ENCODE data around the gene KIF5A. TPM values are rescaled to one million over a fixed set of nuclear protein-coding genes. Genes with fewer than 3 reads are reported as not detected.
"Not testable (repeated sequence)": the region's sequence is repeated elsewhere in the genome, so short reads cannot be mapped to it uniquely, and the experiment has no call there.

KIF5A gene
- total and polyA plus RNA-seq, 2 donors (not counting 3 experiments of a cell fraction or from before 2014, with no cell fraction given) = 0.07 to 0.35 TPM

DNA sequence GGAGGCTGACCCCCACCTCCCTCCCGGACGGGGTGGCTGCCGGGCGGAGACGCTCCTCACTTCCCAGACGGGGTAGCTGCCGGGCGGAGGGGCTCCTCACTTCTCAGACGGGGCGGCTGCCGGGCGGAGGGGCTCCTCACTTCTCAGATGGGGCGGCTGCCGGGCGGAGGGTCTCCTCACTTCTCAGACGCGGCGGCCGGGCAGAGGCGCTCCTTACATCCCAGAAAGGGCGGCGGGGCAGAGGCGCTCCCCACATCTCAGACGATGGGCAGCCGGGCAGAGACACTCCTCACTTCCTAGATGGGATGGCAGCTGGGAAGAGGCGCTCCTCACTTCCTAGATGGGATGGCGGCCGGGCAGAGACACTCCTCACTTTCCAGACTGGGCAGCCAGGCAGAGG lies 42.0 kb upstream of the KIF5A start:
- H3K4me1 ChIP-seq (ENCODE audit: control insufficient read depth, extremely low read depth, insufficient read depth, low read length); dilution Hi-C loops (cut with MboI; ENCODE audit: extremely low pct_ligation_motif_present, low sequenced_read_pairs); H3K9me3 ChIP-seq (replicated peaks; ENCODE audit: control insufficient read depth, insufficient read depth, low read length); H3K9me1 ChIP-seq (replicated peaks; ENCODE audit: control insufficient read depth, extremely low read depth, insufficient read depth, low read length); H3K79me2 ChIP-seq (ENCODE audit: control insufficient read depth, insufficient read depth, low read length); H2AFZ ChIP-seq (ENCODE audit: low read depth, low read length); H3K9ac ChIP-seq (replicated peaks; ENCODE audit: extremely low read depth, insufficient read depth, low read length); H3K27me3 ChIP-seq (ENCODE audit: control insufficient read depth in 2 of 2, insufficient read depth in 2 of 2, low read length in 2 of 2); H3K4me2 ChIP-seq (ENCODE audit: insufficient read depth, low read length); H4K20me1 ChIP-seq (replicated peaks; ENCODE audit: control insufficient read depth, extremely low read depth, insufficient read depth, low read length); POLR2A ChIA-PET; FAIRE-seq; intact Hi-C loops (cut with micrococcal nuclease); BruUV-seq (replicated peaks); H3K4me3 ChIP-seq (replicated peaks in 1 of 3; ENCODE audit: insufficient read depth in 1 of 3, low read depth in 1 of 3, low read length in 3 of 3); CTCF ChIA-PET; H3K27ac ChIP-seq (ENCODE audit: insufficient read depth, low read depth, low read length); DNase-seq (ENCODE audit: low read depth, low spot score): not testable (repeated sequence)
- peaks cover 16 to 31% of the 10 kb centered on the region in 2 experiments for H3K36me3 ChIP-seq (ENCODE audit: control insufficient read depth in 2 of 2, extremely low read depth in 1 of 2, insufficient read depth in 2 of 2, low read length in 2 of 2)

DNA sequence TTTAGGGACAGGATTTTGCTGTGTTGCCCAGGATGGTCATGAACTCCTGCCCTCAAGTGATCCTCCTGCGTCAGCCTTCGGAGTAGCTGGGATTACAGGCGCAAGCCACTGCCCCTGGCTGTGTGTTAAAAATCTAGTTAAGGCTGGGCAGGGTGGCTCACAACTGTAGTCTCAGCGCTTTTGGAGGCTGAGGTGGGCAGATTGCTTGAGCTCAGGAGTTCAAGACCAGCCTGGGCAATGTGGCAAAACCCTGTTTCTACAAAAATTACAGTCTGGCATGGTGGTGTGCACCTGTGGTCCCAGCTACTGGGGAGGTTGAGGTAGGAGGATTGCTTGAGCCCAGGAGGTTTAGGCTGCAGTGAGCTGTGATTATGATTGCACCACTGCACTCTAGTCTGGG lies 38.7 kb upstream of the KIF5A start:
- DNase-seq (ENCODE audit: low read depth, low spot score) = no peak
- H3K36me3 ChIP-seq (ENCODE audit: control insufficient read depth in 2 of 2, extremely low read depth in 1 of 2, insufficient read depth in 2 of 2, low read length in 2 of 2) = peaks cover 33 to 37% of the 10 kb centered on the region in 2 experiments
- no peak overlapping the region for H2AFZ ChIP-seq (ENCODE audit: low read depth, low read length)
- dilution Hi-C loops (cut with MboI; ENCODE audit: extremely low pct_ligation_motif_present, low sequenced_read_pairs) = no loop called here
- no peaks in the 10 kb centered on the region for H3K9me1 ChIP-seq (replicated peaks; ENCODE audit: control insufficient read depth, extremely low read depth, insufficient read depth, low read length)
- TF ChIP-seq JUN (IDR thresholded peaks at IDR 0.05; ENCODE audit: borderline replicate concordance, insufficient read depth, insufficient read length, low read depth) (no peak), POLR2AphosphoS5 (IDR thresholded peaks at IDR 0.05; ENCODE audit: insufficient read depth, low read depth, low read length) (no peak)
- no peaks in the 10 kb centered on the region for H3K9me3 ChIP-seq (replicated peaks; ENCODE audit: control insufficient read depth, insufficient read depth, low read length)
- no peak overlapping the region for H3K27ac ChIP-seq (ENCODE audit: insufficient read depth, low read depth, low read length)
- H3K4me3 ChIP-seq (replicated peaks in 1 of 3; ENCODE audit: insufficient read depth in 1 of 3, low read depth in 1 of 3, low read length in 3 of 3) = no peak overlapping the region
- H3K4me1 ChIP-seq (ENCODE audit: control insufficient read depth, extremely low read depth, insufficient read depth, low read length) = no peaks in the 10 kb centered on the region
- no peak overlapping the region for H3K4me2 ChIP-seq (ENCODE audit: insufficient read depth, low read length)
- H3K79me2 ChIP-seq (ENCODE audit: control insufficient read depth, insufficient read depth, low read length) = no peaks in the 10 kb centered on the region
- ChIA-PET POLR2A (no interaction called here), CTCF (no interaction called here)
- BruUV-seq (replicated peaks) = no TSS peak
- no peak overlapping the region for H3K9ac ChIP-seq (replicated peaks; ENCODE audit: extremely low read depth, insufficient read depth, low read length)
- FAIRE-seq = no peak
- intact Hi-C loops (cut with micrococcal nuclease) = no loop called here
- H4K20me1 ChIP-seq (replicated peaks; ENCODE audit: control insufficient read depth, extremely low read depth, insufficient read depth, low read length) = no peaks in the 10 kb centered on the region
- H3K27me3 ChIP-seq (ENCODE audit: control insufficient read depth in 2 of 2, insufficient read depth in 2 of 2, low read length in 2 of 2) = no peaks in the 10 kb centered on the region

Measured in endothelial cell of umbilical vein (primary cell).